ENCODE results near the gene CHSY1. TPM values are rescaled to one million over a fixed set of nuclear protein-coding genes. Genes with fewer than 3 reads are reported as not detected.

Gene CHSY1
- total and polyA plus RNA-seq, 2 of the 13 experiments (the other 11 are each of a cell fraction or from before 2014, with no cell fraction given): 13.3 to 13.7 TPM

GRCh38 chr15:101180620-101181307, 71.1 kb downstream of the CHSY1 start (continued):
- TF ChIP-seq ZBTB3 (CRISPR knock-in tag; IDR thresholded peaks at IDR 0.05; ENCODE audit: borderline replicate concordance, low read depth): no peak
- TF ChIP-seq MTF1 (CRISPR knock-in tag; IDR thresholded peaks at IDR 0.05): no peak

- Histone ChIP-seq H3K9me3 (ENCODE audit: low read length) (no peaks in the 10 kb centered on the region), H3K36me3 (replicated peaks in 1 of 2; ENCODE audit: control insufficient read depth in 1 of 2, insufficient read depth in 2 of 2, low read length in 2 of 2) (peaks cover 7 to 38% of the 10 kb centered on the region in 2 experiments; a peak in 4 of 5 replicates), H3K79me2 (ENCODE audit: insufficient read depth, low read length) (no peaks in the 10 kb centered on the region), H2AFZ (ENCODE audit: low read length) (no peak overlapping the region), H3K9ac (ENCODE audit: insufficient read depth, low read depth, low read length) (no peak overlapping the region), H3K27me3 (ENCODE audit: control insufficient read depth in 1 of 2, insufficient read depth in 2 of 2, low read length in 2 of 2) (no peaks in the 10 kb centered on the region), H3K27ac (ENCODE audit: extremely low read length, insufficient read depth, low read length) (no peak overlapping the region), H3K4me3 (replicated peaks in 1 of 3; ENCODE audit: insufficient read depth in 1 of 3, low read depth in 2 of 3, low read length in 3 of 3) (no peak overlapping the region), H4K20me1 (ENCODE audit: insufficient read depth, low read length) (no peaks in the 10 kb centered on the region), H3K4me1 (ENCODE audit: insufficient read depth, low read length) (peaks cover 12% of the 10 kb centered on the region), H3K4me2 (ENCODE audit: low read depth, low read length) (no peak overlapping the region)
- intact Hi-C loops (cut with micrococcal nuclease; ENCODE audit: unreplicated experiment): no loop called here
- ChIA-PET POLR2A (no interaction called here), CTCF (ENCODE audit: low intra/inter-chr PET ratio, low total read pairs) (no interaction called here)
- no peak for FAIRE-seq
- ATAC-seq: no peak
- DNase-seq (ENCODE audit: low spot score): no peak
- no TSS peak for BruUV-seq (replicated peaks)
- in situ Hi-C loops (cut with HindIII; ENCODE audit: extremely low pct_ligation_motif_present, low pct_unique_long_range_greater_than_20kb): no loop called here
- WGBS (ENCODE audit: low lambda C conversion rate): 93% methylated on average over 12 of the region's 21 CpGs
- TF ChIP-seq RBM22 (optimal IDR thresholded peaks at IDR 0.05; ENCODE audit: low read length) (peak; percentile 16), ATF7 (IDR thresholded peaks at IDR 0.05) (no peak), ATF7 (CRISPR knock-in tag; IDR thresholded peaks at IDR 0.05) (no peak)
Observed at GRCh38 chr15:101179341-101180153, 72.3 kb downstream of the CHSY1 start.

GRCh38 chr15:101178931-101179330, 72.9 kb downstream of the CHSY1 start:
- in situ Hi-C loops (cut with HindIII; ENCODE audit: extremely low pct_ligation_motif_present, low pct_unique_long_range_greater_than_20kb): no loop called here
- Histone ChIP-seq H3K27ac (ENCODE audit: extremely low read length, insufficient read depth, low read length) (no peak overlapping the region), H3K79me2 (ENCODE audit: insufficient read depth, low read length) (no peaks in the 10 kb centered on the region), H4K20me1 (ENCODE audit: insufficient read depth, low read length) (no peaks in the 10 kb centered on the region), H3K9me3 (ENCODE audit: low read length) (no peaks in the 10 kb centered on the region), H3K4me1 (ENCODE audit: insufficient read depth, low read length) (peaks cover 12% of the 10 kb centered on the region), H2AFZ (ENCODE audit: low read length) (no peak overlapping the region), H3K9ac (ENCODE audit: insufficient read depth, low read depth, low read length) (no peak overlapping the region), H3K36me3 (replicated peaks in 1 of 2; ENCODE audit: control insufficient read depth in 1 of 2, insufficient read depth in 2 of 2, low read length in 2 of 2) (peaks cover 7 to 38% of the 10 kb centered on the region in 2 experiments; a peak in 4 of 5 replicates), H3K4me3 (replicated peaks in 1 of 3; ENCODE audit: insufficient read depth in 1 of 3, low read depth in 2 of 3, low read length in 3 of 3) (no peak overlapping the region), H3K27me3 (ENCODE audit: control insufficient read depth in 1 of 2, insufficient read depth in 2 of 2, low read length in 2 of 2) (no peaks in the 10 kb centered on the region), H3K4me2 (ENCODE audit: low read depth, low read length) (no peak overlapping the region)
- ChIA-PET POLR2A (no interaction called here), CTCF (ENCODE audit: low intra/inter-chr PET ratio, low total read pairs) (no interaction called here)
- intact Hi-C loops (cut with micrococcal nuclease; ENCODE audit: unreplicated experiment): no loop called here
- no peak for TF ChIP-seq ZNF33B (CRISPR knock-in tag; IDR thresholded peaks at IDR 0.05)
- no peak for DNase-seq (ENCODE audit: low spot score)
- ATAC-seq: no peak
- 99% methylated on average over 4 of the region's 4 CpGs for WGBS (ENCODE audit: low lambda C conversion rate)
- BruUV-seq (replicated peaks): no TSS peak
- no peak for FAIRE-seq

Measured in HepG2 (cell line).